ENCODE measurements around the gene NSG1.
"Not testable (repeated sequence)": the region's sequence is repeated elsewhere in the genome, so short reads cannot be mapped to it uniquely, and the experiment has no call there.

Gene NSG1, protein sequence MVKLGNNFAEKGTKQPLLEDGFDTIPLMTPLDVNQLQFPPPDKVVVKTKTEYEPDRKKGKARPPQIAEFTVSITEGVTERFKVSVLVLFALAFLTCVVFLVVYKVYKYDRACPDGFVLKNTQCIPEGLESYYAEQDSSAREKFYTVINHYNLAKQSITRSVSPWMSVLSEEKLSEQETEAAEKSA

DNA sequence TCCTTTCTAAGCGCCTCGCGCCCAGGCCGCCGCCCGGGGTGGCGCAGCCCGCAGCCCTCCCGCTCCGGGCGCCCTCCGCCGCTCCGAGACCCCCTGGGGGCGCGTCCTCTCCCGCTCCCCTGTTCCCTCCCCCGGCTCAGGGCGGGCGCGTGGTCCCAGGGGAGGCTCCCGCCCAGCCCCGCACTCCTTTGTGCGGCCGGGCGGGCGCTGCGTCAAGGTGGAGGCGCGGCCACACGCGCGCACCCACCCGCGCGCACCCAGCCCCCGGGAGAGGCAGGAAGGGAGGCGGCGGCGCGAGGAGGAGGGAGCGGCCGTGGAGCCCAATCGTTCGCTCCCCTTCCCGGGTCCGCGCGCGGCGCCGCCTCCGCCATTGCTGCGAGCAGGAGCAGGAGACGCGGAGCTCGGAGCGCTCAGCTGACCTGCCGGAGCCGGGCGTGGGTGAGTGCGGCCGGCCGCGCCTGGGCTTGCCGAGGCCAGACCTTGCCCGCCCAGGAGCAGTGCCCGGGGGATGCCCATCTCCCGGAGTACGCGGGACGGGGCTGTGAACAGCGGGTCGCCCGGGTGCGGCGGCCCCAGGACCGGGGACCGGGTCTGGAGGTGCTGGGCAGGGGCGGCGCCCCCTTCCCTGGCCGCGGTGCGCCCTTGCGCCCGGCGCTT lies at the start of gene NSG1:
Gene NSG1, plus strand, starts transcription at position 367 of the 657 bp plus-strand sequence. CDS start 528 bp downstream, outside the sequence.
- DNase-seq (ENCODE audit: low read depth in 1 of 2, low spot score in 1 of 2) = no peak

DNA sequence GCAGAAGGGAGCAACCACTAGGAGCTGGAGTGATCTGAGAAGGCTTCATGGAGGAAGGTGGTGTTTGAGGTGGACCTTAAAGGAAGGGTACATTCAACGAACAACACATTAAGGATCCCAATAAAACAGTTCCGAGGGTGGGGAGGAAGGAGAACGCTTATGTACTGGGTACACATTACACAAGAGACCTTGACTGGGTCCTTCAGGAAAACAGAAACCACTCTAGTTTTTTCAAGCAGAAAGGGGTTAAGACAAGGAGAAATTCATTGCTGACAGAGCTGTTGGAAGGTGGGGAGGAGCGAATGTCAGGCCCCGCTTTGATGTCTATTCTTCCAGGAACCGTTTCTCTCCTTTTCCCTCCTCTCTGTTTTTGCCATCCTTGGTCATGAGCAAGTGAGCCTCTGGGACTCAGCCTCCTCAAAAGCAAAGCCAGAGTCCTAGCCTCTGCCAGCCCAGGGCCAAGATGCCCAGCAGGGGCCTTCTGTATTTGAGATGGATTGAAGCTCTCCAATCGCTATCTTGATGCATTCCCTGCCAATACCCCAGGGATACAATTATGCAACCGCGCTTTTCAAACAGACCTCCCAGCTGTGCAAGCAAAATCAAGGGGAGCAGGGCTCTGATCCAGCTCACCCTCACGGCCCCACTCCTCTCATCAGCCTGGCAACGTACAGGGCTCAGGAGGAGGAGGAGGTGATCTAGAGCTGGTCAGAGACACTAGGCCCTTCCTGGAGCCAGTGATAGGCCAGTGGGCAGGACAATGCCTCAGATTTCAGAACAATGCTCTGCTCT lies 48.5 kb upstream of the NSG1 start:
- DNase-seq (ENCODE audit: low read depth in 1 of 2, low spot score in 1 of 2) = no peak

DNA sequence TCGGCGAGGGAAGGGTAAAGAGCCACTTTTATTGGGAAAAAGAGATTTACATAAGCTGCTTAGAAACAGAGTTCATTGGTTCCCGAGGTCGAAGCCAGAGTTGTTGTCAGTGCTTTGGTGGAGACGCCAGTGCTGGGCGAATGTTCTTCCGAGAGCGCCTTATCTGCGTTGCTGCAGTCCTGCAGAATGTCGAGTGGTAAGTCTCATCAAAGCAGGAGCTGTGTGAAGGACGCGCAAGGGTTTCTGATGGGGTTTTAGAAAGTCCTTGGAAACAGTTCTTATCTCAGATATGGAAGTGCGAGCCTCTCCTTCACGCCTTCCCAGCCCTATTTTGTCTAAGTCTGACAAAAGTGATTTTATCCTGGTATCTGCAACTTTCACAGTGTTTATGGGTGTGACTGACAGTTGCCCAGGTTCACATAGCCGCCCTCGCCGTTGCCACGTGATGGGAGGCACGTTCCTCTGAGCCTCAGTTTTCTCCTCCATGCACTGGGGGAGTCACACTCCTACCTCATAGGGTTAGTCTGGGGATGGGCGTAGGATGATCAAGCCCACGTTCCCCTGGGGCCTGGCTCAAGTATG lies 47.3 kb upstream of the NSG1 start:
- DNase-seq (ENCODE audit: low read depth in 1 of 2, low spot score in 1 of 2) = no peak

DNA sequence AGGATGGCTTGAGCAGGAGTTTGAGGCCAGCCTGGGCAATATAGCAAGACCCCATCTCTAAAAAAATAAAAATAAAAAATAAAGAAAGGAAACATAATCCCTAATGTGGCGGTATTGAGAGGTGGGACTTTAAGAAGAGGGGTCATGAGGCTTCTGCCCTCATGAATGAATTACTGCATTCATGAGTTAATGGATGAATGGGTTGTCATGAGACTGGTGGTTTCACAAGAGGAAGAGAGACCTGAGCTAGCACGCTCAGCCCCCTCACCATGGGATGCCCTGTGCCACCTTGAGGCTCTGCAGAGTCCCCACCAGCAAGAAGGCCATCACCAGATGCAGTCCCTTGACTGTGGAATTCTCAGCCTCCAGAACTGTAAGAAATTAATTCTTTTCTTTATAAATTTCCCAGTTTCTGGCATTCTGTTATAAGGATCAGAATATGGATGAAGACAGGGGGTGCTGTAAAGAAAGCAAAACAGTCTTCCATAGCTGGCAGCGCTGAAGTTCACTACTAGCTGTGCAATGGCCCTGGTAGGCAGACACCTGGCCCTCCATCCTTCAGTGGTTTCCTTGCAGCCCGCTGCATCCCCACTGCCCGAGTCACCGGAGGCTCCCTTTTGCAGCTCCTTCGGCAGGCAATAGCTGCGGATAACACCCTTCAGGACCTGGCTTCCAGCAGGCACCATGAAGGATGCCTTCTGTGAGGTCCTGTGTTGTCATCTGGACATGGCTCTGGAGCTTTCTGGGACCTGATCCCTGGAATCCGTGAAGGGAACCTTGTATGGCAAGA lies 44.8 kb upstream of the NSG1 start:
- no peak for DNase-seq (ENCODE audit: low read depth in 1 of 2, low spot score in 1 of 2)

DNA sequence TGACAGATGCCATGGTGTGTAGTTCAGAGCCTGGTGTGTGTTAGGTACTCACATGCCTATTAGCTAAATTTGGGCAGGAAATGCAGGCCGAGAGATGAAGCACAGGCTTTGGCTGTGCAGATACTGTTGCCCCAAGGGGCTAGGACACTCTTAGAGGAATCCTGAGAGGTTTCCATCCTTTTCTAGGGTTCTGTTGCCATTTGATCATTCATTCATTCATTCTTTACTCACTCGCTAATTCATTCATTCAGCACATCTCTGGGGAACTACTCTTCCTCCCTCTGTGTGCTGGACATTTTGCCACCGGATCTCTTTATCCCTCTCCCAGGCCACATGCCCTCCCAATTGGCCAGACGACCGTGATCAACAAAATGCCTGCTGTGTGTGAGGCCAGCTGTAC lies 43.9 kb upstream of the NSG1 start:
- DNase-seq (ENCODE audit: low read depth in 1 of 2, low spot score in 1 of 2) = no peak

DNA sequence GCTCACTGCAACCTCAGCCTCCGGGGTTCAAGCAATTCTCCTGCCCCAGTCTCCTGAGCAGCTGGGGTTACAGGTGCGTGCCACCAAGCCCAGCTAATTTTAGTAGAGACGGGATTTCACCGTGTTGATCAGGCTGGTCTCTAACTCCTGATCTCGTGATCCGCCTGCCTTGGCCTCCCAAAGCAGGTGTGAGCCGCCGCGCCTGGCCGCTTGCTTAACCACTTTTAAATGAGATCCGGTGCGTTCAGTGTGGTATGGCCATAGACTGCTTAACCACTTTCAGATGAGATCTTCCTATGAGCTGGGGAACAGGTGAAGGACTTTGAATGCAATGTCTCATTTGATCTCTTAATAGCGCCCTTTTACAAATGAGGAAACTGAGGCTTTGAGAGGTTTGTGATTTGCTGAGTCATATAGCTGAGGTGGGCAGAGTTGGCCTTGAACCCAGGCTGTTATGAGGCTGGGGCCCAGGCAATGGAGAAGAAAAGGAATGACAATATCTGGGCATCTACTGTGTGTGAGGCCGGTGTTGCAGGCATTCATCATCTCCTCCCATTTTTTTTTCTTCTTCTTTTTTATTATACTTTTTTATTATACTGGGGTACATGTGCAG lies 41.9 kb upstream of the NSG1 start:
- no peak for DNase-seq (ENCODE audit: low read depth in 1 of 2, low spot score in 1 of 2)

DNA sequence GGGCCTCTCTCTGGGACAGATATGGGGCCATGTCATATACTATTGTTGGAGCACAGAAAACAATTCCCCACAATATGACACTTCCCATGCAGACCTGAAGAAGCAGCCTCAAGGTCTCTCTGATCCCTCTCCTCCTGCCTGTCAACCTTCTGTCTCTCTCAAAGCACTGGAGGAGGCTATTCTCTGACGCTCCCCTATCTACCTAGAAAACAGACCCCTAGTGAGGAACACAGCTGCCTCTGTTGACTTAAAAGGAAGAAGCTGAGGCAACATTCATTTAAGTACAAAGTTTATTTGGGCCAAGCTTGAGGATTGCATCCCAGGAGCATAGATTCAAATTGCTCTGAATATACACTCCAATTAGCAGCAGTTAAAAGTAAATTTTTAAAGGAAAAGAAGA lies 39.3 kb upstream of the NSG1 start:
- no peak for DNase-seq (ENCODE audit: low read depth in 1 of 2, low spot score in 1 of 2)

DNA sequence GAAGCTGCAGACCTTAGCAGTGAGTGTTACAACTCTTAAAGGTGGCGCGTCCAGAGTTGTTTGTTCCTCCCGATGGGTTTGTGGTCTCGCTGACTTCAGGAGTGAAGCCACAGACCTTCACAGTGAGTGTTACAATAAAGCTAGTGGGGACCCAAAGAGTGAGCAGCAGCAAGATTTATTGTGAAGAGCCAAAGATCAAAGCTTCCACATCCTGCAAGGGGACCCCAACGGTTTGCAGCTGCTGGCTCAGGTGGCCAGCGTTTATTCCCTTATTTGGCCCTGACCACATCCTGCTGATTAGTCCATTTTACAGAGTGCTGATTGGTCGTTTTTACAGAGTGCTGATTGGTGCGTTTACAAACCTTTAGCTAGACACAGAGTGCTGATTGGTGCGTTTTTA lies 38.3 kb upstream of the NSG1 start:
- not testable (repeated sequence) for DNase-seq (ENCODE audit: low read depth in 1 of 2, low spot score in 1 of 2)

DNA sequence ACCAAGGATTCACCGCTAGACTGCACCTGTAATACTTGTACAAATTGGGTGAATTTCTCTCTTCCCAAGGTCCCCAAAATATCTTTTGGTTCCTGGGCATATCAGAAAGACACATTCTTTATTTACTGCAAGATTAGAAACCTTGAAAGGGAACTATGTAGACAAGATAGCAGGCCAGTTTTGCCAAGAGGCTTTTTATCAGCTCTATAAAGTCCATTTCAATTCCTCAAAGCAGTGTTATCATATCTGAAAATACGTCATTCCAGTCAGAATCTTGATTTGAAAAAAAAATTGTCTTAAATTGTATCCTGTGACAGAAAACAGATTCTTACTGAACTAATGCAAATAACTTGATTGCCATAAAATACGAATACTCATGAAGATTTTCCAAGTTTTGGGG lies 37.0 kb upstream of the NSG1 start:
- no peak for DNase-seq (ENCODE audit: low read depth in 1 of 2, low spot score in 1 of 2)

DNA sequence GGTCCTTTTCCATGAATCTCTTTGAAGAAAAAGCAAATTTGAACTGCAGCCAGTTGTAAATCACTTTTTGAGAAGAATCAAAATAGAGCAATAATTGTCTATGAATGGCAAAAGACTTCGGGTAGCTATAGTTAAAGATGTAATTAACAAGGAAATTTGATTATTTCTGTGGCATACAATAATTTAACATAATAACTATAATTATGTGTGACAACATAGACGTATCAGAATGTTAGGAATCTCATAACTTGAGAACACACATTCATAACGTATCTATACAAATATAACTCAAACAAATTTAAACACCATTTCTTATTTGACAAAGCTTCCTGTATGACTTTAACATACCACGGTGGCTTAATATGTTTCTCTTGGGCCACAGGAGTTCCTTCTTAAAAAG lies 36.0 kb upstream of the NSG1 start:
- DNase-seq (ENCODE audit: low read depth in 1 of 2, low spot score in 1 of 2) = no peak

DNA sequence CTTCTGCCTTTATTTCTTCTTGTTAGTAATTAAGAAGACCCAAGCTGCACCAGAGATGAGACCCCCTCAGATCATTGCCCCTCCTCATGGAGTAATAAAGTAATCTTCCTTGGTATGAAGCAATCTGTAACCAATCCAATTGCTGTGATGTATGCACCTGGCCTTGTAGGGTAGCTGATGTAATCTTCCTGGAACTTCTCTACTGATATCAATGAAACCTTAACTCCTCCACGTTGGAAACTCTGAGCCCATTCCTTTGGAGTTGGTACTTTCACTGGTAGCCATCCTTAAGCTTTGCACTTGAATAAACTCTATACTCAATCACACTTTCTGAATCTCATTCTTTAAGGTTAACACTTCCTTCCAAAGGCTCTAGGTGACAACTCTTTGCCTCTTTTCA lies 31.6 kb upstream of the NSG1 start:
- DNase-seq (ENCODE audit: low read depth in 1 of 2, low spot score in 1 of 2) = no peak

DNA sequence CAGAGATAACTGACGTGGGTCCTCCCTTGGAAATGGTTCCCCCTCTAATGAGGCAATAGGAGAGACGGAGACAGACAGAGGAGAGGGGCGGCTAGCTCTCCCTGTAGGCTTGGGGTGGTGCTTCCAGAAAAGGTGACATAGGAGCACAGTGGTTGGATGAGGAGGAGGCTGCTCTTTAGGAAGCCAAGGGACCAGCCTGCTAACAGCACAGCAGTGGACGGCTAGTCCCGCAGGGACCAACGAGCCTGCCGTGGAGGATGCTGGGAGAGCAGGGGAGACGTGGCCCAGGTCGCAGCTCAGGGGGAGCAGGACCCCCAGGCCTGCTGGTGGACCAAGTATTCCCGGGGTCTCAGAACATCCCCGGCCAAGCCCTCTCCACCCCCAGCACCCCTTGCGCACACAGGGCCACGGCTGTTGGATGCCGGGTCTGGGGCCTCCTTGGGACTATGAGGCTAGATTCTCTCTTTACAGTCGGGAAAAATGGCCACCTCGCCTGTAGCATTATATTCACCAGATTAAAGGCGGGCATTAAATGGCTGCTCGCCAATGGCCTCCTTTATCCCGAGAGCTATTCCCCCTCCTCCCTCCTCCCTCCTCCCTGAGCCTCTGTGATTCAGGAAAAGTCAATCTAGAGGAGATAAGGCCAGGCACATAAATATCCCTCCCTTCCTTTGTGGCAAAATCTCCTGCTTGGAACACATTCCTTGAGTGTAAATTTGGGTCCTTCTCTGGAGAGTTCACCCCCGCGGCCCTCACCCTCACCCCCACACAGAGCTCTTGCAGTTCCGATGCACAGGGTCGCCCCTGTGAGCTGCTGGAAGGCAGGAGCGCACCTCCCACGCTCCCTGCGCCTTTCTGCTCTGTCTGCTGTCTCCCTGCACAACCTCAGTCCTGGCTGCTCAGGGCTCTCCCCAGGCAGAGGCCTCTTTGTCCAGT lies 30.5 kb upstream of the NSG1 start:
- no peak for DNase-seq (ENCODE audit: low read depth in 1 of 2, low spot score in 1 of 2)

DNA sequence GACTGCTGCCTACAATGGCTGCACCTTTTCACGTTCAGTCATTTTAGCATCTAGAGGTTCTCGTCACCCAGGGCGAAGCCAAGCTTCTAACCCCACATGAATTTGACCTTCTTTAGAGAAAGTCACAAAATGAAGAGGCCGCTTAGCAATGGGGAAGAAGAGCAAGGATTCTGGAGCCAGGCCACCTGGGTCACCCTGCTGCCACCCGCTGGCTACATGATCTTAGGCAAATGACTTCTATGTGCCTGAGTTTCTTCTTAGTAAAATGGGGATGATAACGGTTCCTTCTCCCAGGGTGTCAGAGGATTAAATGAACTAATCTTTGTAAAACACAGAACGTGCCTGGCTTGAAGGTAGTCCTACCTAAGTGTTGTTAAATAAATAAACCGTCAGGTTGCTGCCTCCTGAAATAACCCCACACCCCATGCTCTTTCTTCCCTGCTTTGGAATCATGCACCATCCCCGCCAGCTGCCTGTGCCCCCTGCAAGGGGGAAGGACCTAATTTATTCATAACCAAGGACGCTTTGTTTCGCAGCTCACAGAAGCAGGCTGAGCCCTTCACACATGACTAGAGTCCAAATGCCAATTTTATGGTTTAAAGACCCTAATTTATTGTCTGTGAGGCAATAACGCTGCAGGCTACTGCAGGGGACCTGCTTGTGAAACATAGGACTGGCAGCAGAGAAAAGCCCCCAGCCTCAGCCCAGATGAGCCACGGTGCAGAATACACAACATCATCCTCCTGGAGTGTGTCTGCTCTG lies 28.6 kb upstream of the NSG1 start:
- DNase-seq (ENCODE audit: low read depth in 1 of 2, low spot score in 1 of 2) = no peak

DNA sequence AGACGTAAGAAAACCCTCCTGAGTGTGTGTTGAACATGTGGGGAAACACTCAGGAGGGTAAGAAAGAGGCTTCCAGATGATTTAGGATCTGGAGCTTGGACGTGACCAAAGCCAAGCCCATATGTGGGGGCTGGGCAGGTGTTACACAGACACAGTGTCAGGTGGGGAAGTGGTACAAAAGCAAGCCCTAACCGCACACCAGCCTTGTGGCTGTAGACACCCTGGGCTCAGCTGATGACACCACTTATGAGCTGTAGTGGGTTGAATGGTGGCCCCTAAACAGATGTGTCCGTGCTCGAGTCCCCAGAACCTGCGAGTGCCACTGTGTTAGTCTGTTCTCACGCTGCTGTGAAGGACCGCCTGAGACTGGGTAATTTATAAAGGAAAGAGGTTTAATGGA lies 25.0 kb upstream of the NSG1 start:
- no peak for DNase-seq (ENCODE audit: low read depth in 1 of 2, low spot score in 1 of 2)

DNA sequence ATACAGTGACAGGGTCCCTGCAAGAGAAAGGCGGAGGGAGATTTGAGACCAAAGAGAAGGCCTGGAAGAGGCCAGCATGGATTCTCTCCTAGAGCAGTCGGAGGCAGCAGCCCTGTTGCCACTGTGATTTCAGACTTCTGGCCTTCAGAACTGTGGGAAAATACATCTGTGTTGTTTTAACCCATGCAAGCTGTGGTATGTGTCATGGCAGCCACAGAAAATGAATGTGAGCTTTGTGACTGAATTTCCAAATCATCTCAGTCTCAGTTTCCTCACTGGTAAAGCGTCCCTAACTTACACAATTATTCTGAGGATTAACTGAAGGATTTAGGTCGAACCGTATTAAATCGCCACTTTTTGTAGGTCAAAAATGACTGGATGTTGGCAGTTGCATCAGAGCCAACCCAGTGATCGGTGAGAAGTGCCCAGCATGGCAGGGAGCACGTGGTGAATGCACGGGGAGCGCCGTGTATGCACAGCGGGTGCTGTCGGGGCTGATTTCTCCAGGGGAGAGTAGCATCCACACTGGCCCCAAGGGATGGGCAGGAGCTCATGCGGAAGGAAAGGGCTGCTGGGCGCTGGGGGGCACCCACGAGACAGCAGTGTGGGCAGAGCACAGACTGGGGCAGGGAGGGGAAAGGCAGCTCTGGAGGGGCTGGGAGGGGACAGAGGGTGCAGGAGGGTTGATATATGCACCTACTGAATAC lies 23.8 kb upstream of the NSG1 start:
- no peak for DNase-seq (ENCODE audit: low read depth in 1 of 2, low spot score in 1 of 2)

DNA sequence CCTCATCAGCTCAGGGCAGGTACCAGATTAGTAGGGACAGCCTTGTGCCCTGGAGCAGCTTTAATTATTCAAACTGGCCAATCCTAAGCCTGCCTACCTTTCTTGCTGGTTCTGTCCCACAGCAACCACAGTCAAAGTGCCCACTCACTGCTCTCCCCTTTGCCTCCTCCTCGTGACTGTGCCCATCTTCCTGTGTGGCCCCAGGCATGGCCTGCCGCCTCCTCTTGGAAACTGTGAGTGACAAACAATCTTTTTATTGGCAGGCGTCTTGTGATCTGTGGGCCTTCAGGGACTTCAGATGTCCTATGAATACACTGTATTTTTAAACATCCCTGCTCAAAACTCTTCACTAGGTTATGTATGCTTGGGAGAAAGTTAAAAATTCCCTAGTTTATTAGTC lies 22.8 kb upstream of the NSG1 start:
- no peak for DNase-seq (ENCODE audit: low read depth in 1 of 2, low spot score in 1 of 2)

DNA sequence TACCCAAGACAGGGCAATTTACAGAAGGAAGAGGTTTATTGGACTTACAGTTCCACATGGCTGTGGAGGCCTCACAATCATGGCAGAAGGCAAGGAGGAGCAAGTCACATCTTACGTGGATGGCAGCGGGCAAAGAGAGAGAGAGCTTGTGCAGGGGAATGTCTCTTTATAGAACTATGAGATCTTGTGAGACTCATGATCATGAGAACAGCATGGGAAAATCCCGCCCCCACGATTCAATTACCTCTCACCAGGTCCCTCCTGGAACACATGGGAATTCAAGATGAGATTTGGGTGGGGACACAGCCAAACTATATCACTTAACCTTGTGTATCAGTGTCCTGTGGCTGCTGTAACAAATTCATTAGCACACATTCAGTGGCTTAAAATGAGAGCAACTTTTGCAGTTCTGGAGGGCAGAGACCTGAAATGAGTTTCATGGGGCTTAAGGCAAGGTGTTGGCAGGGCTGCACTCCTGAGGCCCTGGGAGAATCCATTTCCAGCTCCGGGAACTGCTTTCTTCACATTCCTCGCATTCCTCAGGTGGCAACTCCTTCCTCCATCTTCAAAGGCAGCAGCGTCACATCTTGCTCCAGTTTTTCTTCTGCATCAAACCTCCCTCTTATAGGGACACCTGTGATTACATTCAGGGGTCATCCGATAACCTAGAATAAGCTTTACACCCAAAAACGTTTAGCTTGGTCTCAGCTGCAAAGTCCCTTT lies 22.3 kb upstream of the NSG1 start:
- no peak for DNase-seq (ENCODE audit: low read depth in 1 of 2, low spot score in 1 of 2)

All from activated CD4-positive, alpha-beta T cell treated with anti-CD3 and anti-CD28 coated beads, Interleukin-2, amount 50 U/mL, for 24 hours (primary cell).